Superior temporal gyrus (tissue), 1 donor: ENCODE data around the gene ALG1L2.
"Not testable (repeated sequence)": the region's sequence is repeated elsewhere in the genome, so short reads cannot be mapped to it uniquely, and the experiment has no call there.

Experiments used
- DNase-seq: peaks from one replicate; pipeline ENCODE4 v3.0.0-alpha.2; 2016; ENCODE audit errors: extremely low spot score

Gene ALG1L2

GRCh38 chr3:130122891-130123775 lies 41.5 kb downstream of the ALG1L2 start:
- not testable (repeated sequence) for DNase-seq

DNA sequence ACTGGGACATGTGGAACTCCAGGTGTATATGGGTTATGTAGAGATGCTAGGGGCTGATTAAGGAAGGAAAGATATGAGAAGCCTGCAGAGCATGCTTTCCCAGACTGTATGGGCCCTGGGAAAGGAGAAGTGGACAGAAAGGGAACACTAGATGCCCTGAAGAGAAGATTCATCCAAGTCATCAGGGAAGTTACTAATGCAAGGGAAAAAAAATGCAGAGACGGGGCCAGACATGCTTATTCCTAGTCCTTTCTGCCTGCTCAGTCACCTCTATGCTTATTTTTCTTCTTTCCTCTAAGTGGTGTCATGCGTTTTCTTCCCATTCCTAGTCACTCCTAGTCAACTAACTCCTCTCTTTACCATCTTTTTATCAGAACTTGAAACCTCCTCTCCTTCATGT lies 43.8 kb downstream of the ALG1L2 start:
- not testable (repeated sequence) for DNase-seq

DNA sequence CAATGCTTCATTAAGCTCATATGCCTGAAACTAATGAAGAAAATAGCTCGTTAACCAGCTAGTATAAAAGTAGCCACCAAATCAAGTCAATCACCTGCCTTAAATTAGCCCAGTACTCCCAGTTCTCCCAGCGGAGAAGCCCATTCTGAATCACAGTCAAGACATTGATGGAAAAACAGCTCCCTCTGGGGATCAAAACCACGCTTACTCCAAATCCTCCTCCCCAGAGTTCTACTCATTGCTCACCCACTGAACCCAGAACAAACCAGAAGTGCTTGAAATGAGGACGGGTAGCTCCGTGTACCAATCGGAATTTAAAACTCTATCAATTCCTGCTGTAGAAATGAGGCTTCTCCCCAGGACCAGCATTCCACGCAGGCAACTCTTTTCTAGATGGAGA lies 54.7 kb downstream of the ALG1L2 start:
- not testable (repeated sequence) for DNase-seq

DNA sequence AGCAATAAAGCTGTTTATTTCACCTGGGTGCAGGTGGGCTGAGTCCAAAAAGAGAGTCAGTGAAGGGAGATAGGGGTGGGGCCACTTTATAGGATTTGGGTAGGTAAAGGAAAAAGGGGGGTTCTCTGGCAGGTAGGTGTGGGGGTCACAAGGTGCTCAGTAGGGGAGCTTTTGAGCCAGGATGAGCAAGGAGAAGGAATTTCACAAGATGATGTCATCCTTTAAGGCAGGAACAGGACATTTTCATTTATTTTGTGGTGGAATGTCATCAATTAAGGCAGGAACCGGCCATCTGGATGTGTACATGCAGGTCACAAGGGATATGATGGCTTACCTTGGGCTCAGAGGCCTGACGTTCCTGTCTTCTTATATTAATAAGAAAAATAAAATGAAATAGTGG lies 56.1 kb downstream of the ALG1L2 start:
- not testable (repeated sequence) for DNase-seq

DNA sequence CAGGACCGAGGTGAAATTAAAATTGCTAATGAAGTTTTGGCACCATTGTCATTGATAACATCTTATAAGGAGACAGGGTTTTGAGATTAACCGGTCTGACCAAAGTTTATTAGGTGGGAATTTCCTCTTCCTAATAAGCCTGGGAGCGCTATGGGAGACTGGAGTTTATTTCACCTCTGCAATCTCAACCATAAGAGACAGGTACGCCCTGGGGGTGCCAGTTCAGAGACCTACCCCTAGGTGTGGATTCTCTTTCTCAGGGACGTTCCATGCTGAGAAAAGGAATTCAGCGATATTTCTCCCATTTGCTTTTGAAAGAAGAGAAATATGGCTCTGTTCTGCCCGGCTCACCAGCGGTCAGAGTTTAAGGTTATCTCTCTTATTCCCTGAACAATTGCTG lies 57.4 kb downstream of the ALG1L2 start:
- DNase-seq: not testable (repeated sequence)

GRCh38 chr3:130140756-130141155 lies 59.1 kb downstream of the ALG1L2 start:
- not testable (repeated sequence) for DNase-seq

- not testable (repeated sequence) for DNase-seq
Measured at GRCh38 chr3:130143648-130144327, 62.2 kb downstream of the ALG1L2 start.

GRCh38 chr3:130144328-130144650 lies 62.7 kb downstream of the ALG1L2 start:
- not testable (repeated sequence) for DNase-seq

GRCh38 chr3:130145456-130145855 lies 63.8 kb downstream of the ALG1L2 start:
- DNase-seq: not testable (repeated sequence)

DNA sequence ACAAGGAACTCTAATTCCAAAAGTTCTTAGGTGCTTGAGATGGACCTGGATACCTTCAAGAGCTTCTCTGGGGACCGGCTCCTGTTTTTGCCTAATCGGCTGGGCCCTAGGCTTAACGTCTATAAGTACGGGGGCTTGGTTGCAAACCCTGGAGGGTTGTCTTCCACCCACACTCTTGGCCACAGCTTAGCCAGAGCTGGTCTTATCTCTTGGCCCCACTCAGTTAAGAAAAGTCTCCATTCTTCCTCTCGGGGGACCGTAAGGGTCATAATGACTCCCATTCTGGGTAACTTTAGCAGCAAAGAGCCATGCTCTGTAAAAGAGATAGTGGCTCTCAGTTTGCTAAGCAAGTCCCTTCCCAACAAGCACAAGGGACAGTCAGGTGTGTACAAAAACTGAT lies 64.8 kb downstream of the ALG1L2 start:
- DNase-seq: not testable (repeated sequence)
